Fibroblast of pulmonary artery (primary cell): ENCODE results near the gene CCDC187.
"Not testable (repeated sequence)": the region's sequence is repeated elsewhere in the genome, so short reads cannot be mapped to it uniquely, and the experiment has no call there.

Experiments used
- DNase-seq: peaks from one replicate; pipeline ENCODE4 v3.0.0-alpha.2; 2010; ENCODE audit warnings: low read depth
- H3K4me3 ChIP-seq: replicated peaks from 2 replicates; pipeline ENCODE4 v1.5.1; 2011; ENCODE audit warnings: low read depth, mild to moderate bottlenecking, control low read depth, low read length, moderate library complexity
- CTCF ChIP-seq: IDR thresholded peaks from 2 replicates; pipeline ENCODE4 v1.5.1; 2011; ENCODE audit warnings: mild to moderate bottlenecking, control low read depth, low read length, inconsistent platforms; ENCODE audit errors: missing control alignments

Gene CCDC187

GRCh38 chr9:136241542-136241941 lies 62.4 kb downstream of the CCDC187 start:
- TF ChIP-seq CTCF, result no peak
- no peak overlapping the region for H3K4me3 ChIP-seq
- DNase-seq, result no peak

DNA sequence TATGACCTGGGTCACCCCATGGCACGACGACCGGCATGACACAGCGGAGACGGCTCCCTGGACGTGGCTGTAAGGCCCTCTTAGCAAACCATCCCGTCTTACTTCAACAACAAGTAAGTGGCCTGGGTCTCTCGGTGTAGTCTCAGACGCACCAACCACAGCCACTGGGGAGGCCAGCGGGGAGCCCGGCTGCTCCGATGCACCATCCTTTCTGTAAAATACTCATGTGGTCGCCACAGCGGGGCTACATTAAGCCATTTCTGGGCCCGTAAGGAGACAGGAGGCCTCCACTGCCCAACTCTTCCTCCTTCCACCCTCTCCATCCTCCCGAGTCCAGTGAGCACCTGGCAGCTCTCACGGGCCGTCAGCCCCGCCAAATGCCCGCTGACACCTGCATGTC lies 63.0 kb downstream of the CCDC187 start:
- DNase-seq, result no peak
- H3K4me3 ChIP-seq, result no peak overlapping the region
- TF ChIP-seq CTCF, result no peak

GRCh38 chr9:136239983-136240330 lies 63.9 kb downstream of the CCDC187 start:
- DNase-seq, result no peak
- no peak for TF ChIP-seq CTCF
- H3K4me3 ChIP-seq, result no peak overlapping the region

DNA sequence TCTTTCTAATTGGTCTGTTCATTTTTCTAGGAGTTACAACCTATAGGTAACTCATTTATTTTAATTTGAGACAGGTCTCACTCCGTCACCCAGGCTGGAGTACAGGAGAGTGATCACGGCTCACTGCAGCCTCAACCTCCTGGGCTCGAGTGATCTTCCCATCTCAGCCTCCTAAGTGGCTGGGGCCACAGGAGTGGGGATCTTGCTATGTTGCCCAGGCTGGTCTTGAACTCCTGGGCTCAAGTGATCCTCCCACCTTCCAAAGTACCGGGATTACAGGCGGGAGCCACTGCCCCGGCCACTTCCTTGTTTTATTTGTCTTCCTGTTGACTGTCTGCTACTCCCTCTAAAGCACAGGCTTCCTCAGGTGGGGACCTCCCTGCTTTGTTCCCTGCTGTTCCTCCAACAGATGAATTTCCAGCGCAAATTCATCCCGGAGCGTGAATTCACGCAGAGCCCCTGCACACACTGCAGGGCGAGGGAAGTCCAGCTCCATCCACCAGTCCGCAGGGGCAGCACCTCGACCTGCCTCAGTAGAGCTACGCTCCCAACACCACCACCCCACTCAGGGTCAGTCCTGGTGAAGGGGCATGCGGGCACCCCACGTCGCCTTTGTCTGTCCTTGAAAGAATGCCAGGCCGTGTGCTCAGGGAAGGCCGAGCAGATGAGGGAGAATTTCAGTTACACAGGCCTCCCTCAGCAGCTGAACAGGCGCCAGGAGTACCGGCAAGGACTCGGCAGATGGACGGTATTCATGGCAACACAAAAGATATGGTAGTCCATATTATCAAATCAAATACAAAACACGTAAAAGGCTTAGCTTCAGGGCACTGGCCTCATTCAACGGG lies 64.5 kb downstream of the CCDC187 start:
- no peak for TF ChIP-seq CTCF
- no peak overlapping the region for H3K4me3 ChIP-seq
- DNase-seq, result no peak

DNA sequence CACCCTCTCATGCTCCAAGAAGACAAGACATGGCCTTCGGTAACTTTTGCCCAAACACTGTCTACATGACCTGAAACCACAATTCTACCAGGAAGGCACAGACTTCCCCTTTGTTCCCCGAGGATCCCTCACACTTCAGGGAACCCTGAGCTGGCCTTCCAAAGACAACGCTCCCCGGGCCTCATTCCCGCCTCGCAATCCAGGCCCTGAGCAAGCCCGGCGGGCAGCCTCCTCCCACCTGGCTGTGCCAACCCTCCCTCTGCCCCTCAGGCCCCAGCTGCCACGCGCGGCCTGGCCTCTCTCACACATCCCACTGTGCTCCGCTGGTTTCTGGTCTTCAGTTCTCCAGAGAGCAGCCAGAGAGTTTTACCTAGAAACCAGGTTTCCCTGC lies 65.6 kb downstream of the CCDC187 start:
- no peak overlapping the region for H3K4me3 ChIP-seq
- TF ChIP-seq CTCF, result no peak
- no peak for DNase-seq

DNA sequence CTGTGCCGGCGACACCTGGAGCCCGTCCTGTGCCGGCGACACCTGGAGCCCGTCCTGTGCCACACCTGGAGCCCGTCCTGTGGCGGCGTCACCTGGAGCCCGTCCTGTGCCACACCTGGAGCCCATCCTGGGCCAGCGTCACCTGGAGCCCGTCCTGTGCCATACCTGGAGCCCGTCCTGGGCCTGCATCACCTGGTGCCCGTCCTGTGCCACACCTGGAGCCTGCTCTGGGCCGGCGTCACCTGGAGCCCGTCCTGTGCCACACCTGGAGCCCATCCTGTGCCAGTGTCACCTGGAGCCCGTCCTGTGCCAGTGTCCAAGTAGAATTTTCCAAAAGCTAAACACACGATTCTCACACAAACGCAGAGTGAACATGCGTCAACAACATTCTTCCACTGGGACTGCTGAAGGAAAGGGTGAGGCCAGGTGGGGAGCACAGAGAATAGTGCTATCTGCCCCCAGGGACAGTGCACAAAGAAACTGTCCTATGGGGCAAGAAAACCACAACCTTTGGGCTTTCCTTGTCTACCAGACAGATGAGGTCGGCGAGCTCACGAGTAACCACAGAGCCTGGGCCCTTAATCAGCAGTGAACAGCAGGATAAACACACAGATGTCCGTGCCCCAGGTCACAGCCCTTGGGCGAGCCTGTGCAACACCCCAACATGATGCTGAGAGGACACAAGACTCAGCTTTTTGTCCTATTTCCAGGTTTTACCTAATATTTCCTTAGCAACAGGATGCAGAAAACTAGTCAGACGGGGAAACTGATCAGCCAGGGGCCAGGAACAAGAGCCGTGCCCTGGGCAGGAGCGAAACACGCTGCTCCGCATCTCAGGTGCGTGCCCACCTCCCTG lies 66.2 kb downstream of the CCDC187 start:
- no peak for TF ChIP-seq CTCF
- DNase-seq, result no peak
- H3K4me3 ChIP-seq, result no peak overlapping the region

DNA sequence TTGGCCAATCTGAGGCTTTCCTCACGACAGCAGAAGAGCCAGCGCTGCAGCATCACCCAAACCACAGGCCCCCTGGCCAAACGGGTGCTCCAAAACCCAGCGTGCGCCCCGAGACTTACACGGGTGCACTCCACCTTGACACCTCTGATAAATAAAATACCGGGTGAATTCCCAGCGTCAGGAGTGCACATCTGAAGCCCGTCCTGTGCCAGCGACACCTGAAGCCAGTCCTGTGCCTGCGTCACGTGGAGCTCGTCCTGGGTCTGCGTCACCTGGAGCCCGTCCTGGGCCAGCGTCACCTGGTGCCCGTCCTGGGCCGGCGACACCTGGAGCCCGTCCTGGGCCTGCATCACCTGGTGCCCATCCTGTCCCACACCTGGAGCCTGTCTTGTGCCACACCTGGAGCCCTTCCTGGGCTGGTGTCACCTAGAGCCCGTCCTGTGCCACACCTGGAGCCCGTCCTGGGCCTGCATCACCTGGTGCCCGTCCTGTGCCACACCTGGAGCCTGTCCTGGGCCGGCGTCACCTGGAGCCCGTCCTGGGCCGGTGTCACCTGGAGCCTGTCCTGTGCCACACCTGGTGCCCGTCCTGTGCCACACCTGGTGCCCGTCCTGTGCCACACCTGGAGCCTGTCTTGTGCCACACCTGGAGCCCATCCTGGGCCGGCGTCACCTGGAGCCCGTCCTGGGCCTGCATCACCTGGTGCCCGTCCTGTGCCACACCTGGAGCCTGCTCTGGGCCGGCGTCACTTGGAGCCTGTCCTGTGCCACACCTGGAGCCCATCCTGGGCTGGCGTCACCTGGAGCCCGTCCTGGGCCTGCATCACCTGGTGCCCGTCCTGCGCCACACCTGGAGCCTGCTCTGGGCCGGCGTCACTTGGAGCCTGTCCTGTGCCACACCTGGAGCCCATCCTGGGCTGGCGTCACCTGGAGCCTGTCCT lies 67.2 kb downstream of the CCDC187 start:
- DNase-seq, H3K4me3 ChIP-seq: not testable (repeated sequence)
